ENCODE data around the gene RAB3A.
"Not testable (repeated sequence)": the region's sequence is repeated elsewhere in the genome, so short reads cannot be mapped to it uniquely, and the experiment has no call there.

DNA sequence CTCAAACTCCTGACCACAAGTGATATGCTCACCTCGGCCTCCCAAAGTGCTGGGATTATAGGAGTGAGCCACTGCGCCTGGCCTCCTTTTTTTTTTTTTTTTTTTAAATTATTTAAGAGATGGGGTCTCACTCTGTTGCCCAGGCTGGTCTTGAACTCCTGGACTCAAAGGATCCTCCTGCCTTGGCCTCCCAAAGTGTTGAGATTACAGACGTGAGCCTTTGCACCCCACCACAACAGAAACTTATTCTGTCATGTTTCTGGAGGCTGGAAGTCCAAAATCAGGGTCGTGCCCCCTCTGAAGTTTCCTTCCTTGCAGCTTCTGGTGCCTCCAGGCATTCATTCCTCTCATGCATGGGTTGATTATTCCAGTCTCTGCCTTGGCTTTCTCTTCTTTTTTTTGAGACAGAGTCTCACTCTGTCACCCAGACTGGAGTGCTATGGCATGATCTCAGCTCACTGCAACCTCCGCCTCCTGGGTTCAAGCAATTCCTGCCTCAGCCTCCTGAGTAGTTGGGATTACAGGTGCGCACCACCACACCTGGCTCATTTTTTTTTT, 44.7 kb downstream of the RAB3A start:
- TF ChIP-seq ELF1 (IDR thresholded peaks at IDR 0.05; ENCODE audit: borderline replicate concordance, low read depth); SIN3A (IDR thresholded peaks at IDR 0.05; ENCODE audit: low read depth); SP1 (IDR thresholded peaks at IDR 0.05; ENCODE audit: low read depth); TCF7L2 (IDR thresholded peaks at IDR 0.05; ENCODE audit: borderline replicate concordance, extremely low read depth, insufficient read depth, insufficient read length): not testable (repeated sequence)
- TF ChIP-seq, protein P1, sequence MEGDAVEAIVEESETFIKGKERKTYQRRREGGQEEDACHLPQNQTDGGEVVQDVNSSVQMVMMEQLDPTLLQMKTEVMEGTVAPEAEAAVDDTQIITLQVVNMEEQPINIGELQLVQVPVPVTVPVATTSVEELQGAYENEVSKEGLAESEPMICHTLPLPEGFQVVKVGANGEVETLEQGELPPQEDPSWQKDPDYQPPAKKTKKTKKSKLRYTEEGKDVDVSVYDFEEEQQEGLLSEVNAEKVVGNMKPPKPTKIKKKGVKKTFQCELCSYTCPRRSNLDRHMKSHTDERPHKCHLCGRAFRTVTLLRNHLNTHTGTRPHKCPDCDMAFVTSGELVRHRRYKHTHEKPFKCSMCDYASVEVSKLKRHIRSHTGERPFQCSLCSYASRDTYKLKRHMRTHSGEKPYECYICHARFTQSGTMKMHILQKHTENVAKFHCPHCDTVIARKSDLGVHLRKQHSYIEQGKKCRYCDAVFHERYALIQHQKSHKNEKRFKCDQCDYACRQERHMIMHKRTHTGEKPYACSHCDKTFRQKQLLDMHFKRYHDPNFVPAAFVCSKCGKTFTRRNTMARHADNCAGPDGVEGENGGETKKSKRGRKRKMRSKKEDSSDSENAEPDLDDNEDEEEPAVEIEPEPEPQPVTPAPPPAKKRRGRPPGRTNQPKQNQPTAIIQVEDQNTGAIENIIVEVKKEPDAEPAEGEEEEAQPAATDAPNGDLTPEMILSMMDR (IDR thresholded peaks at IDR 0.05 in 2 of 3, conservative IDR thresholded peaks at IDR 0.05 in 1 of 3; ENCODE audit: borderline replicate concordance in 1 of 3, insufficient read depth in 1 of 3, low read depth in 2 of 3, low read length in 2 of 3), result not testable (repeated sequence)
